HCT116 (cell line): ENCODE measurements around the gene SPTBN1. TPM values are rescaled to one million over a fixed set of nuclear protein-coding genes. Genes with fewer than 3 reads are reported as not detected.

ENCODE experiments used
- ATAC-seq: fragments of 200-7000 bp; cut with Tn5 transposase; 2 replicates; pipeline ENCODE4 v1.9.1; 2020; ENCODE audit warnings: mild to moderate bottlenecking, moderate library complexity
- BruUV-seq: library from RNA; stranded (reverse); fragments of 400-500 nt; replicated peaks from 2 replicates; lab custom pipeline; 2021; lab: Mats Ljungman, UMichigan
- CTCF ChIA-PET: fragments of 300-600 bp; sonication (Branson Sonifier 250); formaldehyde crosslinking; loops from one replicate; lab custom pipeline; 2021; ENCODE audit warnings: antibody characterized with exemption; lab: Charles Lee
- POLR2A ChIA-PET: fragments of 300-600, 350-600 bp; sonication (Branson Sonifier 250); formaldehyde crosslinking; loops from one replicate; lab custom pipeline; 2021; ENCODE audit warnings: antibody characterized with exemption; lab: Charles Lee
- RAD21 ChIA-PET, 2 experiments: fragments of 300-600 bp; sonication (Branson Sonifier 250); formaldehyde crosslinking; loops; one replicate each; lab custom pipeline; 2023; ENCODE audit warnings: low total read pairs in 2 of 2; ENCODE audit not compliant: uncharacterized antibody in 2 of 2, unreplicated experiment in 2 of 2, low non-redundant PET in 1 of 2; lab: Charles Lee
- DNase-seq: peaks from one replicate; pipeline ENCODE4 v3.0.0-alpha.2; 2010; ENCODE audit warnings: low read depth, low spot score
- H2AFZ ChIP-seq: fragments of 200-600 bp; shearing (Covaris generic), sonication (generic); 2 replicates; pipeline ENCODE4 v1.6.1; 2017; ENCODE audit warnings: low read depth, mixed run types, mixed read lengths, antibody characterized with exemption, low read length; ENCODE audit not compliant: poor library complexity, severe bottlenecking
- H3K27ac ChIP-seq: 2 replicates; pipeline ENCODE4 v1.5.1; 2012; ENCODE audit warnings: low read depth, low read length
- H3K27me3 ChIP-seq: fragments of 200-600 bp; sonication (generic); 2 replicates; pipeline ENCODE4 v1.6.1; 2016; ENCODE audit warnings: mixed run types, low read length, mixed read lengths; ENCODE audit not compliant: insufficient read depth
- H3K36me3 ChIP-seq, 2 experiments: fragments of 200-500 bp in 1 of 2; fragments of 200-600 bp in 1 of 2; sonication (Bioruptor generic) in 1 of 2; sonication (generic) in 1 of 2; 2 replicates each; pipeline versions ENCODE4 v1.5.1 to v1.6.1; 2014 to 2016; ENCODE audit warnings: low read length in 2 of 2, inconsistent platforms in 1 of 2, mixed read lengths in 1 of 2, mixed run types in 1 of 2; ENCODE audit not compliant: insufficient read depth in 2 of 2, control insufficient read depth in 1 of 2
- H3K4me1 ChIP-seq, 2 experiments: fragments of 200-600 bp in 1 of 2; sonication (generic) in 1 of 2; 2 replicates each; pipeline versions ENCODE4 v1.5.1 to v1.6.1; 2012 to 2017; ENCODE audit warnings: low read length in 2 of 2, inconsistent platforms in 1 of 2, mild to moderate bottlenecking in 1 of 2, mixed read lengths in 1 of 2, mixed run types in 1 of 2, moderate library complexity in 1 of 2; ENCODE audit not compliant: insufficient read depth in 2 of 2, control insufficient read depth in 1 of 2
- H3K4me2 ChIP-seq: fragments of 200-600 bp; sonication (generic); 2 replicates; pipeline ENCODE4 v1.6.1; 2017; ENCODE audit warnings: mixed run types, low read length, mixed read lengths
- H3K4me3 ChIP-seq, 2 experiments: fragments of 200-600 bp in 1 of 2; sonication (generic) in 1 of 2; replicated peaks in 1 of 2; 2 replicates each; pipeline ENCODE4 v1.5.1; 2011 to 2016; ENCODE audit warnings: low read length in 2 of 2, control low read depth in 1 of 2, low read depth in 1 of 2, mild to moderate bottlenecking in 1 of 2, mixed read lengths in 1 of 2, mixed run types in 1 of 2
- H3K79me2 ChIP-seq: fragments of 200-600 bp; sonication (generic); 2 replicates; pipeline ENCODE4 v1.6.1; 2017; ENCODE audit warnings: mild to moderate bottlenecking, mixed run types, low read length, moderate library complexity, mixed read lengths; ENCODE audit not compliant: insufficient read depth
- H3K9ac ChIP-seq: fragments of 200-600 bp; sonication (generic); 2 replicates; pipeline ENCODE4 v1.6.1; 2016; ENCODE audit warnings: low read length, mixed read lengths
- H3K9me2 ChIP-seq: fragments of 200-600 bp; sonication (generic), shearing (Covaris generic); 2 replicates; pipeline ENCODE4 v1.6.1; 2017; ENCODE audit warnings: mixed run types, mild to moderate bottlenecking, moderate library complexity; ENCODE audit not compliant: insufficient read depth
- H3K9me3 ChIP-seq, 2 experiments: fragments of 200-500 bp in 1 of 2; fragments of 200-600 bp in 1 of 2; sonication (Bioruptor generic) in 1 of 2; sonication (generic) in 1 of 2; 2 replicates each; pipeline ENCODE4 v1.6.1; 2014 to 2017; ENCODE audit warnings: low read length in 2 of 2, mixed read lengths in 2 of 2, inconsistent platforms in 1 of 2, low read depth in 1 of 2, mild to moderate bottlenecking in 1 of 2, mixed run types in 1 of 2, moderate library complexity in 1 of 2; ENCODE audit not compliant: control insufficient read depth in 1 of 2, insufficient read depth in 1 of 2
- H4K20me1 ChIP-seq: fragments of 200-600 bp; sonication (generic), shearing (Covaris generic); 2 replicates; pipeline ENCODE4 v1.6.1; 2017; ENCODE audit warnings: mixed run types, mild to moderate bottlenecking, moderate library complexity; ENCODE audit not compliant: insufficient read depth
- CBX3 ChIP-seq: IDR thresholded peaks from 2 replicates; pipeline ENCODE4 v1.6.1; 2012; ENCODE audit warnings: low read depth
- EGR1 ChIP-seq: IDR thresholded peaks from 2 replicates; pipeline ENCODE4 v1.6.1; 2012; ENCODE audit warnings: low read depth
- ELF1 ChIP-seq: IDR thresholded peaks from 2 replicates; pipeline ENCODE4 v1.6.1; 2012; ENCODE audit warnings: low read depth, borderline replicate concordance
- EZH2 ChIP-seq: fragments of 200-600 bp; sonication (generic); IDR thresholded peaks from 2 replicates; pipeline ENCODE4 v1.6.1; 2017; ENCODE audit warnings: antibody characterized with exemption, mixed run types
- EZH2phosphoT487 ChIP-seq: fragments of 200-600 bp; IDR thresholded peaks from 2 replicates; pipeline ENCODE4 v1.6.1; 2018; ENCODE audit warnings: antibody characterized with exemption, borderline replicate concordance
- FOSL1 ChIP-seq: IDR thresholded peaks from 2 replicates; pipeline ENCODE4 v1.6.1; 2012; ENCODE audit warnings: low read depth
- POLR2A ChIP-seq: IDR thresholded peaks from 2 replicates; pipeline ENCODE4 v1.7.0; 2011; ENCODE audit warnings: borderline replicate concordance; ENCODE audit not compliant: insufficient read depth, insufficient read length; ENCODE audit errors: extremely low read depth
- POLR2AphosphoS5 ChIP-seq: IDR thresholded peaks from 2 replicates; pipeline ENCODE4 v1.6.1; 2011; ENCODE audit warnings: mild to moderate bottlenecking, low read depth, low read length, moderate library complexity
- RAD21 ChIP-seq: IDR thresholded peaks from 2 replicates; pipeline ENCODE4 v1.6.1; 2012; ENCODE audit warnings: low read depth, mild to moderate bottlenecking
- SP1 ChIP-seq: IDR thresholded peaks from 2 replicates; pipeline ENCODE4 v1.6.1; 2012; ENCODE audit warnings: low read depth
- TCF7L2 ChIP-seq: IDR thresholded peaks from 2 replicates; pipeline ENCODE4 v1.7.0; 2011; ENCODE audit warnings: borderline replicate concordance, inconsistent platforms; ENCODE audit not compliant: insufficient read depth, insufficient read length; ENCODE audit errors: extremely low read depth
- YY1 ChIP-seq: IDR thresholded peaks from 2 replicates; pipeline ENCODE4 v1.6.1; 2011; ENCODE audit warnings: low read length, low read depth, moderate library complexity, mild to moderate bottlenecking; ENCODE audit not compliant: insufficient replicate concordance; ENCODE audit errors: extremely low read depth
- ZNF274 ChIP-seq: fragments of 200-500 bp; sonication (Bioruptor generic); IDR thresholded peaks from 2 replicates; pipeline ENCODE4 v1.6.1; 2014; ENCODE audit warnings: mild to moderate bottlenecking, low read depth, low read length, inconsistent platforms
- intact Hi-C: fragments of 100-400 bp; cut with micrococcal nuclease; formaldehyde crosslinking; loops from 2 replicates; pipeline ENCODE4 v1.10.0; 2022
- total RNA-seq: library from RNA; stranded (reverse); gene quantifications from one replicate; pipeline ENCODE4 v1.2.1, GENCODE V29; 2021; ENCODE audit not compliant: unreplicated experiment
- TF ChIP-seq, protein P1 (sequence below): IDR thresholded peaks from 2 replicates; pipeline ENCODE4 v1.6.1; 2012; ENCODE audit warnings: low read depth
- TF ChIP-seq, protein P2 (sequence below): IDR thresholded peaks from 2 replicates; pipeline ENCODE4 v1.6.1; 2012
- TF ChIP-seq, protein P3 (sequence below): IDR thresholded peaks from 2 replicates; pipeline ENCODE4 v1.6.1; 2012
- TF ChIP-seq, protein P4 (sequence below): IDR thresholded peaks from 2 replicates; pipeline ENCODE4 v1.6.1; 2011; ENCODE audit warnings: mild to moderate bottlenecking, low read length, moderate library complexity; ENCODE audit not compliant: insufficient replicate concordance; ENCODE audit errors: extremely low read depth
- TF ChIP-seq, protein P5 (sequence below), 3 experiments: fragments of 200-600 bp in 1 of 3; sonication (generic) in 1 of 3; IDR thresholded peaks in 2 of 3; conservative IDR thresholded peaks in 1 of 3; 2 replicates each; pipeline ENCODE4 v1.5.1; 2012 to 2017; ENCODE audit warnings: low read depth in 2 of 3, low read length in 2 of 3, antibody characterized with exemption in 1 of 3, borderline replicate concordance in 1 of 3, control low read depth in 1 of 3, mild to moderate bottlenecking in 1 of 3, mixed read lengths in 1 of 3, mixed run types in 1 of 3, moderate library complexity in 1 of 3; ENCODE audit not compliant: insufficient read depth in 1 of 3

Gene SPTBN1
- total RNA-seq, 1 experiment from 2014 or later = 84.4 TPM

DNA sequence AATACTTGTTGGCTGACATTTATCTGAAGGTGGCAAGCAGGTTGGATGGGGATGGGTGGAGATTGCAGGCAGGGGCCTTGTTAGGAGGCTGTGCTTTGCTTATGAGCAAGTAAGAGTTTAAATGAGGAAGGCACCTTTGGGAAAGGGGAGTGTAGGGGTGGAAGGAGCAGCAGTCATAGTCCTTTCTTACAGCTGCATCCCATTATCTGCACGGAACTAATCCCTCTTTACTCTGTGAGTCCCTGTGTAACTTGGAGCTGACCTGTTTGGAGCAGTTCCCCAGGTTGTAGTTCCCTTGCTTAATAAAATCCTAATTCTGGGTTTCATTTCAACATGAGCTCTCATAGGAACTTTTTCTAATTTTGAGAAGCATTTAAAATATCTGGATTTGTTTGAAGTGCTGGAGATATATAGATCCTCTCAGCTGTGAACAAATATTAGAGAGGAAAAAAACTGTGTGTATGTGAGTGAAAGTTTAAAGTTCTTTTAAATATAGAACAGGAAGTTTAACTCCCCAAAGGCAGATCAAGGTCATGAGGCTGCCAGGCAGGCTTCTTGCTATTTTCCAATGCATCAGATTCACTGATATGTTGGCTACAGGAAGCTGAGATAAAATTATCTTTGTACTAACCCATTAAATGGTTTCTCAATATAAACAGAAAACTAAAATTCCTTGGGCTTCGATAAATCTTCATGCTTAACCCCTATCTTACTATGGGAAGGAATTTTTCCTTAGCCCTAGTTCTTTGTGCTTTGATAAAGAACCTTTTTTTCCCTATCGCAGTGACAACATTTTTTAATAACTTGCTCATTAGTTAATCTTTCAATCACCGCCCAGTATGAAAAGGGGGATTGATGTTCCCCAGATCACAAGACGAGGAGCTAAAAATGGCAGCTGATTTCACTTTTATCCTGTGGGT is 162.8 kb downstream of the SPTBN1 start:
- DNase-seq (no peak), ATAC-seq (no peak)
- no peak overlapping the region for H3K4me2 ChIP-seq
- no peak overlapping the region for H3K27ac ChIP-seq
- H3K9me3 ChIP-seq = no peaks in the 10 kb centered on the region
- no peaks in the 10 kb centered on the region for H3K9me2 ChIP-seq
- ChIA-PET CTCF (interaction anchor here (1.0 kb wide), 1 partner anchor 46 kb away, joined by 3 read pairs; no protein-coding TSS in a partner anchor), POLR2A (no interaction called here), RAD21 (no interaction called here)
- no TSS peak for BruUV-seq
- H3K79me2 ChIP-seq = no peaks in the 10 kb centered on the region
- no peak overlapping the region for H2AFZ ChIP-seq
- no peak overlapping the region for H3K9ac ChIP-seq
- H3K4me1 ChIP-seq = no peaks in the 10 kb centered on the region
- intact Hi-C loops = no loop called here
- no peaks in the 10 kb centered on the region for H3K27me3 ChIP-seq
- peaks cover 8 to 31% of the 10 kb centered on the region in 2 experiments for H3K36me3 ChIP-seq
- no peak overlapping the region for H3K4me3 ChIP-seq
- H4K20me1 ChIP-seq = peaks cover 3% of the 10 kb centered on the region; the same call in 1 of the 2 replicates
- TF ChIP-seq FOSL1 (no peak), POLR2A (no peak), EGR1 (no peak), SP1 (no peak), POLR2AphosphoS5 (no peak), YY1 (no peak), TCF7L2 (no peak), ELF1 (no peak), RAD21 (no peak), ZNF274 (no peak), CBX3 (no peak), EZH2 (no peak), EZH2phosphoT487 (no peak)
- TF ChIP-seq, protein P1, sequence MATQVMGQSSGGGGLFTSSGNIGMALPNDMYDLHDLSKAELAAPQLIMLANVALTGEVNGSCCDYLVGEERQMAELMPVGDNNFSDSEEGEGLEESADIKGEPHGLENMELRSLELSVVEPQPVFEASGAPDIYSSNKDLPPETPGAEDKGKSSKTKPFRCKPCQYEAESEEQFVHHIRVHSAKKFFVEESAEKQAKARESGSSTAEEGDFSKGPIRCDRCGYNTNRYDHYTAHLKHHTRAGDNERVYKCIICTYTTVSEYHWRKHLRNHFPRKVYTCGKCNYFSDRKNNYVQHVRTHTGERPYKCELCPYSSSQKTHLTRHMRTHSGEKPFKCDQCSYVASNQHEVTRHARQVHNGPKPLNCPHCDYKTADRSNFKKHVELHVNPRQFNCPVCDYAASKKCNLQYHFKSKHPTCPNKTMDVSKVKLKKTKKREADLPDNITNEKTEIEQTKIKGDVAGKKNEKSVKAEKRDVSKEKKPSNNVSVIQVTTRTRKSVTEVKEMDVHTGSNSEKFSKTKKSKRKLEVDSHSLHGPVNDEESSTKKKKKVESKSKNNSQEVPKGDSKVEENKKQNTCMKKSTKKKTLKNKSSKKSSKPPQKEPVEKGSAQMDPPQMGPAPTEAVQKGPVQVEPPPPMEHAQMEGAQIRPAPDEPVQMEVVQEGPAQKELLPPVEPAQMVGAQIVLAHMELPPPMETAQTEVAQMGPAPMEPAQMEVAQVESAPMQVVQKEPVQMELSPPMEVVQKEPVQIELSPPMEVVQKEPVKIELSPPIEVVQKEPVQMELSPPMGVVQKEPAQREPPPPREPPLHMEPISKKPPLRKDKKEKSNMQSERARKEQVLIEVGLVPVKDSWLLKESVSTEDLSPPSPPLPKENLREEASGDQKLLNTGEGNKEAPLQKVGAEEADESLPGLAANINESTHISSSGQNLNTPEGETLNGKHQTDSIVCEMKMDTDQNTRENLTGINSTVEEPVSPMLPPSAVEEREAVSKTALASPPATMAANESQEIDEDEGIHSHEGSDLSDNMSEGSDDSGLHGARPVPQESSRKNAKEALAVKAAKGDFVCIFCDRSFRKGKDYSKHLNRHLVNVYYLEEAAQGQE = no peak
- TF ChIP-seq, protein P2, sequence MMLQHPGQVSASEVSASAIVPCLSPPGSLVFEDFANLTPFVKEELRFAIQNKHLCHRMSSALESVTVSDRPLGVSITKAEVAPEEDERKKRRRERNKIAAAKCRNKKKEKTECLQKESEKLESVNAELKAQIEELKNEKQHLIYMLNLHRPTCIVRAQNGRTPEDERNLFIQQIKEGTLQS = no peak
- TF ChIP-seq, protein P3, sequence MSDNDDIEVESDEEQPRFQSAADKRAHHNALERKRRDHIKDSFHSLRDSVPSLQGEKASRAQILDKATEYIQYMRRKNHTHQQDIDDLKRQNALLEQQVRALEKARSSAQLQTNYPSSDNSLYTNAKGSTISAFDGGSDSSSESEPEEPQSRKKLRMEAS = no peak
- TF ChIP-seq, protein P4, sequence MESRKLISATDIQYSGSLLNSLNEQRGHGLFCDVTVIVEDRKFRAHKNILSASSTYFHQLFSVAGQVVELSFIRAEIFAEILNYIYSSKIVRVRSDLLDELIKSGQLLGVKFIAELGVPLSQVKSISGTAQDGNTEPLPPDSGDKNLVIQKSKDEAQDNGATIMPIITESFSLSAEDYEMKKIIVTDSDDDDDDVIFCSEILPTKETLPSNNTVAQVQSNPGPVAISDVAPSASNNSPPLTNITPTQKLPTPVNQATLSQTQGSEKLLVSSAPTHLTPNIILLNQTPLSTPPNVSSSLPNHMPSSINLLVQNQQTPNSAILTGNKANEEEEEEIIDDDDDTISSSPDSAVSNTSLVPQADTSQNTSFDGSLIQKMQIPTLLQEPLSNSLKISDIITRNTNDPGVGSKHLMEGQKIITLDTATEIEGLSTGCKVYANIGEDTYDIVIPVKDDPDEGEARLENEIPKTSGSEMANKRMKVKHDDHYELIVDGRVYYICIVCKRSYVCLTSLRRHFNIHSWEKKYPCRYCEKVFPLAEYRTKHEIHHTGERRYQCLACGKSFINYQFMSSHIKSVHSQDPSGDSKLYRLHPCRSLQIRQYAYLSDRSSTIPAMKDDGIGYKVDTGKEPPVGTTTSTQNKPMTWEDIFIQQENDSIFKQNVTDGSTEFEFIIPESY = no peak
- TF ChIP-seq, protein P5, sequence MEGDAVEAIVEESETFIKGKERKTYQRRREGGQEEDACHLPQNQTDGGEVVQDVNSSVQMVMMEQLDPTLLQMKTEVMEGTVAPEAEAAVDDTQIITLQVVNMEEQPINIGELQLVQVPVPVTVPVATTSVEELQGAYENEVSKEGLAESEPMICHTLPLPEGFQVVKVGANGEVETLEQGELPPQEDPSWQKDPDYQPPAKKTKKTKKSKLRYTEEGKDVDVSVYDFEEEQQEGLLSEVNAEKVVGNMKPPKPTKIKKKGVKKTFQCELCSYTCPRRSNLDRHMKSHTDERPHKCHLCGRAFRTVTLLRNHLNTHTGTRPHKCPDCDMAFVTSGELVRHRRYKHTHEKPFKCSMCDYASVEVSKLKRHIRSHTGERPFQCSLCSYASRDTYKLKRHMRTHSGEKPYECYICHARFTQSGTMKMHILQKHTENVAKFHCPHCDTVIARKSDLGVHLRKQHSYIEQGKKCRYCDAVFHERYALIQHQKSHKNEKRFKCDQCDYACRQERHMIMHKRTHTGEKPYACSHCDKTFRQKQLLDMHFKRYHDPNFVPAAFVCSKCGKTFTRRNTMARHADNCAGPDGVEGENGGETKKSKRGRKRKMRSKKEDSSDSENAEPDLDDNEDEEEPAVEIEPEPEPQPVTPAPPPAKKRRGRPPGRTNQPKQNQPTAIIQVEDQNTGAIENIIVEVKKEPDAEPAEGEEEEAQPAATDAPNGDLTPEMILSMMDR (IDR thresholded peaks at IDR 0.05 in 2 of 3, conservative IDR thresholded peaks at IDR 0.05 in 1 of 3; ENCODE audit: borderline replicate concordance in 1 of 3, insufficient read depth in 1 of 3, low read depth in 2 of 3, low read length in 2 of 3) = no peak
